NCI-H1048 (cell line): Measurements from ENCODE around the gene ESR1.
"Not testable (repeated sequence)": the region's sequence is repeated elsewhere in the genome, so short reads cannot be mapped to it uniquely, and the experiment has no call there.

Source experiments
- DNase-seq: peaks from one replicate; lab custom pipeline; 2025; lab: John Stamatoyannopoulos, UW

The ESR1 gene

GRCh38 chr6:152135755-152136448, 328.4 kb downstream of the ESR1 start:
- DNase-seq = no peak

DNA sequence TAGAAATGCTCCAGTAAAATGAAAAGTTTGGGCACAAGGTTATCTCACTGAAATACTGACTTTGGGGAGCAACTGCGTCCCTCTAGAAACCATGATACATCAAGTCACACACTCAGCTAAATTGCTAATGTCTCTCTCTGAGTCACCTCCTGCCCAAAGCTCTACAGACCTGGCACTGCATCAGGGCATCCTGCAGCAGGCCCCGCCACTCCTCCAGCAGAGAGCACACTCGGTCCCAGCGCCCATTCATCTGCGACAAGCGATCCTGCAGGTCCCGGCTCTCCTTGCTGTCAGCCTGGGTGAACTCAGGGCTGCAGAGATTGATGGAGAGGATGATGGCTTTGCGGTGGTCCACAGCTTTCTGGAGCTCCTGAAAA, 329.0 kb downstream of the ESR1 start:
- DNase-seq = no peak

- DNase-seq = not testable (repeated sequence)
These were observed 330.9 kb downstream of the ESR1 start for GRCh38 chr6:152138344-152138743.

- no peak for DNase-seq
These were observed 334.6 kb downstream of the ESR1 start for GRCh38 chr6:152142105-152142504.

DNA sequence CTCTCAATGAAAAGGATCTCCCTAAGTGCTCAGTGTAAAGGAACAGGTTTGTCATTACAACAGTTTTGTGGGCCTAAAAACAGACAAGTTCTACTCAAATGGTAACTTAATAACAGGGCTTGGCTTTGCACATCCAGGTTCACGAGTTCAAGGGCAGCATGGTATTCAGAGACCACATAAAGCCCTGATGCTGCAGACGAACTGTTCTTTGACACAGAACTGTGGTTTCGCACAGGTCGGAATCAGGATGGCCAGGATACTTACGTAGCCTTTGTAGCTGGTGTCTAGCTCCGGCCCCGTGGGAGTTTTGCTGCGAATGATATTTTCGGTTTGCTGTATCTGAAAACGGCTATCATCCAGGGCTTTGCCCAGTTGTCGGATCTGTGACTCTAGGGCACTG, 335.9 kb downstream of the ESR1 start:
- no peak for DNase-seq

DNA sequence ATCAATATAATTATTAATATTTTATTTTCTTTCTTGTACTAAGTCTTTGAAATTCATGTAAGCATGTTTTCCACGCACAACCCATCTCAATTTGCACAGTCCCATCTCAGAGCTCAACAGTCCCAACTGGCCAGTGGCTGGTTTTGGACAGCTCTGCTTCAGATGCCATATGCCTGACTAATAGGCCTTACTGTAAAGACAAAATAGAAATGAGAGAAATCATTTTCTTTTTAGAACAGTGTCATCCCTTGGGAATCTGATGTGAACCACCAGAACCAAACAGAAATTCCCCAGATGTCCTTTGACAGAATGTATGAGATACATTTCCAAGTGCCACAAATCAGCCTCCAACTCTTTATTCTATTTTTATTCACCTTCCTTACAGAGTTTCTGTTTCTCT, 338.9 kb downstream of the ESR1 start:
- DNase-seq = no peak

- no peak for DNase-seq
These were observed 339.8 kb downstream of the ESR1 start for GRCh38 chr6:152147269-152147668.

DNA sequence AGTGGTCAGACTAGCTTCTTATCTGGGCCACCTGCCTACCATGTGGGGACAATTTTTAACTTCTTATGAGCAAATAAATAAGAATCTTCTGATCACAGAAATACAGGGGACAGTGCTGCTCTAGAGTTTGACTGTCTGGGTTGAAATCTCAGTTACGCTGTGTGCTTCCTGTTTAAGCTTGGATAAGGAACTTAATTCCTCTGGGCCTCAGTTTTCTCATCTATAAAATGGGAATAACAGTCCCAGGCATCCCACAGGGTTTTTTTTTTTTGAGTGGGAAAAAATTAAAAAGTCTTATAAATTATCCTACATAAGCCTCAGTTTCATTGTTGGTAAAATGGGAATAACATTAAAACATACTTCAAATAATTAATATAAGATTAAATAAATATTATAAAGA, 340.9 kb downstream of the ESR1 start:
- no peak for DNase-seq

- DNase-seq = no peak
These were observed 342.7 kb downstream of the ESR1 start for GRCh38 chr6:152150196-152150595.

GRCh38 chr6:152151920-152152319, 344.4 kb downstream of the ESR1 start:
- DNase-seq = no peak

GRCh38 chr6:152154559-152155356, 347.3 kb downstream of the ESR1 start:
- DNase-seq = no peak

- DNase-seq = no peak
These were observed 348.3 kb downstream of the ESR1 start for GRCh38 chr6:152155792-152156191.

DNA sequence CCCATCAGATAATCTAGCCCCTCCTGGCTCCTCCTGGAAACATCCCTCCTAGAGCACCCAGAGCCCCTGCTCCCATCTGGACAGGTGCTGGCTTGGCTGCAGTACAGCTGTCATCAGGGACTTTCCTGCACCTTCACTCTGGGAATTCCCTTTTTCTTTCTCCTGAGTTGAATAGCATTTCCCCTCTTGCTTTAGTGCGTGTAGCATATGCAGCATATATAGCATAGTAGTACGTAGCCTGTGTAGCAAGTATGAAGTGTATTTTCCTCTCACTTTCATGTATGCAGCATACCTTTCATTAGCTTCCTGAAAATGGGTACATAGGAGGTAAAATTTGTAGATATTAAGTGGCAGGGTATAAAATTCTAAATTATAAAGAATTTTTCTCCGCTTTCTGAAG, 352.9 kb downstream of the ESR1 start:
- DNase-seq = no peak

DNA sequence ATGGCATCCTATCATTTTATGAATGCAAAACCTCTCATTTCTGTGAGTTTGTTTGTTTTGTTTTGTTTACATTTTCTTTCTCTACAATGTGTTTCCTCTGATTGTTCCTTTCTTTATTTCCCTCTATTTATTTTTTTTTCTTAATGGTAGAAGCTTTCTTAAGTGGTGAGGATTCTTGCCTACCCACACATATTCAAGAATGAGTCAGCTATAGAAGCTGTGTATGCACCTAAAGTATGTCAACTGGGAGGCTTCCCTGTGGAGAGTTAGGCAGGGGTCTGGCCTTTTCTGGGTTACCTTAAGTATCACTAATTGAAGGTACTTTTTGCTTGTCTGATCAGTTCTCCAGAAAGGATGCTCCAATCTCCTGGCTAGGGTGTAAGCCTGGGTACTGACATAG, 354.0 kb downstream of the ESR1 start:
- no peak for DNase-seq

DNA sequence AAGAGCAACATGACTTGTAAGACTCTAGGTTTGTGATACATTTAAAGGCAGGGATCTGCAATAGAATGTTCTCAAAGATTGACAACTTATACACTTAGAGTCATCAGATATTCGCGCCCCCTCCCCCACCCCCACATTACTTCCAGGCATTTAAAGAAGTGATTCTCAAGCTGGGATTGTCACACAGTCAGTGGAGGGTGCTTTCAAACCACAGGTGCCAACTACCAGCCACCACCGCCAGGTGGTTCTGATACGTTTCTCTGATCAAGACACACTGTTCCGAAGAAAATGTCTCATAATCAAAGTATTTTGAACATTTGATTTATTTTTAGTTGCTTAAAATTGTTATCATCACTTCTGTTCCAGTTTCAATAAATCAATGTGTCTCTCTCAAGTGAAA, 357.5 kb downstream of the ESR1 start:
- no peak for DNase-seq

- no peak for DNase-seq
These were observed 359.0 kb downstream of the ESR1 start for GRCh38 chr6:152166497-152166896.

GRCh38 chr6:152166897-152167296, 359.4 kb downstream of the ESR1 start:
- no peak for DNase-seq

DNA sequence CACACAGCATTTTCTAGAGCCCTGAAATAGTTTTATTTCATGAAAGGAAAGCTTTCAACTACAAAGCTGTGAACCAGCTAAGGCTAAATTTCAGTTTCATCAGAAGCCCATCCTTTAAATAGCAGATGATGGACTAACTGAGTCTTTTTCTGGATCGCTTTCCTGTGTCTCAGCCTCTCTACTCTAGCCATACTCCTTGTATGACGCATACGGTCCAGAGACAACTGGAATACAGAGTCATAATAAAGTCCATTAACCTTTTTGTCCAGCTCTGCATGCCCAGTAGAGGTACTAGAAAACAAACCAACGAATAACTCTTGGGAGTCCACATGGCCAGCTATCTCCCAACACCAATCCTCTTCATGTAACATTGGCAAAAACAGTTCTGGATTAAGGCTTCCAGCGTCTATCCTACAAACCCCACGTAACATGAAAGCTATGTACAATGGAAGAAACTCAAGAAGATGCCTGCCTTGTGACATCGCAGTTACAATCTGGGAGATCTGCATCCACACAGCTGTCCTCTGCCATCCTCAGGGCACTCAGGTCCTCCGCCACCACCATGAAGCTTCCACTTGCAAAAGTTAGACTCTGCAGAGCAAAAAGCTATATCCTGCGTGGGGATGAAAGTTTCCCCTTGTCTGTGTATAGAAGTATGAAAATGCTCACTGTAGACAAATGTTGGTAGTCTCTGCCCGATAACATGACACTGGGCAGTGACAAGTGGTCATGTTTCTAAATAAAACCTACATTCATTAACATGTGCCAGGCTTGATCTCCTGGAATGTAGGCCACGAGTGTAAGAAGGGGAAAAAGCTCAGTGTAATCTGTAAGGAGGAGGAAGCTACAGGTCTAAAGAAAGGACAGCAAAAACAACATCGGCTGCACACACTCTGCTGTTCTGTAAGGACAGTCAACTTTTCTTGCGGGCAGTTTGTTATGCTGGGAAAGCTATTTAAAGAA, 360.4 kb downstream of the ESR1 start:
- no peak for DNase-seq

GRCh38 chr6:152170313-152170701, 362.8 kb downstream of the ESR1 start:
- no peak for DNase-seq

DNA sequence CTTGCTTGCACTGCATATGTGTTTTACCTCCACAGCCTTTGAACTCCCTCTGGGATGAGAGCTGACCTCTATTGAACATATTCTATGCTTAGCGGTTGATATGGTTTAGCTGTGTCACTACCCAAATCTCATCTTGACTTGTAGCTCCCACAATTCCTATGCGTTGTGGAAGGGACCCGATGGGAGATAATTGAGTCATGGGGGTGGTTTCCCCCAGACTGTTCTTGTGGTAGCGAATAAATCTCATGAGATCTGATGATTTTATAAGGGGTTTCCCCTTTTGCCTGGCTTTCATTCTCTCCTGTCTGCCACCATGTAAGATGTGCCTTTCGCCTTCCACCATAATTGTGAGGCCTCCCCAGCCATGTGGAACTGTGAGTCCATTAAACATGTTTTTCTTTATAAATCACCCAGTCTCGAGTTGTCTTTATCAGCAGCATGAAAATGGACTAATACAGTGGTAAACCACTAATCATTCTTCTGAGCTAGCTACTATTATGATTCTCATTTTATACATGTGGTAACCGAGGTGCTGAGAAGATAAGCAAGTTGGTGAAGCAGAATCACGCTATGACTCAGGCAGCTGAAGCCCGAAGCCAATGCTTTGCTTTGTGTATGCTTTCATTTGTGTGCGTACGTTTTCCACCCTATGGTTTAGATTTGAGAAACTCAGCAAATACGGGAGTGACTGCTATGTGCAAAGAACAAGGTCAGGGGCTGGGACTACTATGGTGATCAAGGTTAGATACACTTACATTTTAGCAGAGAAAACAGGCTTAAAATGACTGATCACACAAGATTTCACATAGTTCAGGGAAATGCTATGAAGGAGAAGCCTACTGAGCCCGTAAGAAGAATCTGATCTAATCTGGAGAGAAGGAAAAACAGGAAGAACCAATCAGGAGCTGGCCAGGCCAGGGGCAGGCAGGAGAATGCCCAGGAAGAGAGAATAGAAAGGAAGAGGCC, 363.5 kb downstream of the ESR1 start:
- DNase-seq = no peak

GRCh38 chr6:152173321-152173720, 365.8 kb downstream of the ESR1 start:
- no peak for DNase-seq
